ENCODE data around the gene GPC6. TPM values are rescaled to one million over a fixed set of nuclear protein-coding genes. Genes with fewer than 3 reads are reported as not detected.

Gene GPC6
- total RNA-seq, 4 donors from 2014 or later = 6.7 to 67.2 (median 11.1) TPM

DNA sequence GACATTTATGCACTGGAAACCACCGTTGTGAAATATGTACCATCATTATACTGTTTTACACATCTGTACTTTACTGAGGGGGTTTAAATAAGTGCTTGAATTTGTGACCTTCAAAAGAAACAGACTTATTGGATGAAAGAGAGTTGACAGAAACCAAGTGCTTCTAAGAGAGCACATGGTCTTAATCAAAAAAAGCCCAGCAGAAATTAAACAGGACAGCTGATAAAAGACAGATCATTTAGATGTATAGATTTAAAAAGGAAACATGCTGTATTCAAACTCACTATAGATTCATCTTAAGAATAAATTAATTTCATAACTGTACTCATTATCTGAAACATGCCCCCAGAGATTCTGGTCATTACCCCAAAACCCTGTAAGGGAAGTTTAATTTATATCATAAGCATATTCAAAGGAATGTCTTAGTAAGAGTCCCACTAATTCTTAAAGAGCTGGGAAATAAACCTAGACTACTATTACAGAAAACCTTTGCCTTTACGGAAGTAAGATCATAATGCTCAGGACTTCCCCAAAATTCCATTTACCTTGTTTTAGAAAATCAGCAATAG, 831.1 kb downstream of the GPC6 start:
- Histone ChIP-seq H3K36me3 (no peaks in the 10 kb centered on the region), H3K4me3 (no peak overlapping the region), H3K4me1 (no peaks in the 10 kb centered on the region), H3K27me3 (no peaks in the 10 kb centered on the region), H3K27ac (no peak overlapping the region), H3K9me3 (no peaks in the 10 kb centered on the region)
- DNase-seq = no peak
- TF ChIP-seq, protein P1, sequence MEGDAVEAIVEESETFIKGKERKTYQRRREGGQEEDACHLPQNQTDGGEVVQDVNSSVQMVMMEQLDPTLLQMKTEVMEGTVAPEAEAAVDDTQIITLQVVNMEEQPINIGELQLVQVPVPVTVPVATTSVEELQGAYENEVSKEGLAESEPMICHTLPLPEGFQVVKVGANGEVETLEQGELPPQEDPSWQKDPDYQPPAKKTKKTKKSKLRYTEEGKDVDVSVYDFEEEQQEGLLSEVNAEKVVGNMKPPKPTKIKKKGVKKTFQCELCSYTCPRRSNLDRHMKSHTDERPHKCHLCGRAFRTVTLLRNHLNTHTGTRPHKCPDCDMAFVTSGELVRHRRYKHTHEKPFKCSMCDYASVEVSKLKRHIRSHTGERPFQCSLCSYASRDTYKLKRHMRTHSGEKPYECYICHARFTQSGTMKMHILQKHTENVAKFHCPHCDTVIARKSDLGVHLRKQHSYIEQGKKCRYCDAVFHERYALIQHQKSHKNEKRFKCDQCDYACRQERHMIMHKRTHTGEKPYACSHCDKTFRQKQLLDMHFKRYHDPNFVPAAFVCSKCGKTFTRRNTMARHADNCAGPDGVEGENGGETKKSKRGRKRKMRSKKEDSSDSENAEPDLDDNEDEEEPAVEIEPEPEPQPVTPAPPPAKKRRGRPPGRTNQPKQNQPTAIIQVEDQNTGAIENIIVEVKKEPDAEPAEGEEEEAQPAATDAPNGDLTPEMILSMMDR (IDR thresholded peaks at IDR 0.05) = no peak
- no peak for TF ChIP-seq POLR2A (IDR thresholded peaks at IDR 0.05)
- intact Hi-C loops (cut with DNase I; ENCODE audit: low total_unique reads) = no loop called here

DNA sequence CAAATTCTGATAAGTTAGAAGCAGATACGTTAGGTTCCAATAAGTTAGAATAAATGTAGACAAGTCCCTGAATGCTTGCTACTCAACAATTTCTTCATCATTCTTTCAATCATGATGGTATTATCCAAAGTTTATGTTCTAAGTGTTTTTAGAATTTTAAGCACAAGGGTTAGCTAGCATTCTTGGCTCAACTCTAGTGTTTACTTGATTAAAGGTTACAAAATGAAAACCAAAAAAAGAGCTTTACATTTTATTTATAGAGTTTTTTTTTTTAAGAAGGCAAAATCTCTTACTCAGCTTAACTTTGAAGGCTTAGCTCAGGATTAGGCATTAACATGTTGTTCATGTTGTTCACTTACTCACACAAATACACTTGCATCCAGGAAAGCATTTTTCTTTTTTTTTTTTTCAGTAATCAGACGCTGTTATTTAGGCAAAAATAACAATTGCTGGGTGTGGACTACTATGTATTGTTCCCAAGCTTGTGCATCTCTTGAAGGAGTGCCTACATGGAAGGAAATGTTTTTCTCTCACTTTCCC, 832.3 kb downstream of the GPC6 start:
- no peak for DNase-seq
- no peaks in the 10 kb centered on the region for H3K36me3 ChIP-seq
- TF ChIP-seq, protein P1 (IDR thresholded peaks at IDR 0.05) = no peak
- TF ChIP-seq POLR2A (IDR thresholded peaks at IDR 0.05) = no peak
- no peak overlapping the region for H3K4me3 ChIP-seq
- H3K4me1 ChIP-seq = no peaks in the 10 kb centered on the region
- no peaks in the 10 kb centered on the region for H3K27me3 ChIP-seq
- intact Hi-C loops (cut with DNase I; ENCODE audit: low total_unique reads) = no loop called here
- H3K27ac ChIP-seq = no peak overlapping the region
- H3K9me3 ChIP-seq = no peaks in the 10 kb centered on the region

DNA sequence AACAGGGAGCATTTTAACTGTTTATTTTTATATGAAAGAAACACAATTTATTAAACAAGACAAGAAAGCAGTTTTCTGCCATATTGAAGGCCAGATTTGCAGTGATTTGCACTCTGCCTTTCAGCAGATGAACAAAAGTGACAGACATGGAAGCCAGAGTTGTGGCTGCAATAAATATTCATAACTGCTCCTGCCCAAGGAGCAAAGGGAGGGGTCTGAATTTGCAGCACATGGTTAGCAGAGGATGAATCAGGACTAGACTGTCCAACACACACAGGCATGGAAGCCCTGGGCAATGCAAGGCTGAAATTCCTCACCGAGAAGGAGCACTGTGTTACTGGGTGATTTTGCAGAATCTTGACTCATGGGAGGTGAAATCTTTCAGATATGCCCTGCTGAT, 834.7 kb downstream of the GPC6 start:
- Histone ChIP-seq H3K4me3 (no peak overlapping the region), H3K4me1 (no peaks in the 10 kb centered on the region), H3K27me3 (no peaks in the 10 kb centered on the region), H3K36me3 (no peaks in the 10 kb centered on the region), H3K27ac (no peak overlapping the region), H3K9me3 (no peaks in the 10 kb centered on the region)
- intact Hi-C loops (cut with DNase I; ENCODE audit: low total_unique reads) = no loop called here
- DNase-seq = no peak
- TF ChIP-seq, protein P1 (IDR thresholded peaks at IDR 0.05) = no peak
- no peak for TF ChIP-seq POLR2A (IDR thresholded peaks at IDR 0.05)

DNA sequence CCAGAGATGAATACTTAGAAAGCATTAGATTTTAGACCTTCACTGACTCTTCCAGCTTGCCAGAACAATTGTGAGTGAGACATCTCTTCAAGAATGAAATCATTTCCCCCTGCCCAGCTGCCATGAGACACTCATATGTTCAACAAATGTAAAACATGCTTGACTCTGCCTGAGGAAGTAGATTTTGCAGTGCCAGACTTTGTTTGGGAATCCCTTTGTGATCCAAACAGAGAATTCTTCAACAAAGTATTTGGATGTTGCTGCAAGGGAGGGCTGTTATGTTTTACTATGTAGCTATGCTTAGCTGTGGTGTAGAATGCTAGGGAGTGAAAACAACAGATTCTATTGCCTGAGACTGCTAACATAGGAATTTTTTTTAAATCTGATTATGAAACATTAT, 836.5 kb downstream of the GPC6 start:
- no peak overlapping the region for H3K4me3 ChIP-seq
- DNase-seq = no peak
- H3K27ac ChIP-seq = no peak overlapping the region
- TF ChIP-seq, protein P1 (IDR thresholded peaks at IDR 0.05) = no peak
- TF ChIP-seq POLR2A (IDR thresholded peaks at IDR 0.05) = no peak
- intact Hi-C loops (cut with DNase I; ENCODE audit: low total_unique reads) = no loop called here
- H3K4me1 ChIP-seq = no peaks in the 10 kb centered on the region
- H3K27me3 ChIP-seq = no peaks in the 10 kb centered on the region
- no peaks in the 10 kb centered on the region for H3K36me3 ChIP-seq
- no peaks in the 10 kb centered on the region for H3K9me3 ChIP-seq

DNA sequence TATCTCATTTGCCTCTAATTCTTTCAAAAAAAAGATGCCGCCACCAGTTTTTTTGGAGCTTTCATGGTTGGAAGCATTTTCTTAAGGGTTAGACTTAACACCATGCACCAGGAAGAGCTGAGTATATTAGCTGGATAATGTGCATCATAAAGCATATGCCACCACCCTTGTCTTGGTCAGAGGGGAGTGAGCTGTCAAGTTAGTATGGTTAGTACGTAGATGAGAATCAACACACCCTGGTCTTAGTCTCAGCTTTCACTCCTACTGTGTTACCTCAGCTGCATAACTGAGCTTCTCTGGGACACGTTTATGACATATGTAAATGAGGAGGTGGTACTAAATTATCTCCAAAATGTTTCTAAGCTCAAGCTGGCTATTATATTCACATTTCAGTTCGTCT, 837.2 kb downstream of the GPC6 start:
- H3K9me3 ChIP-seq = no peaks in the 10 kb centered on the region
- no peak for TF ChIP-seq POLR2A (IDR thresholded peaks at IDR 0.05)
- TF ChIP-seq, protein P1 (IDR thresholded peaks at IDR 0.05) = no peak
- no peaks in the 10 kb centered on the region for H3K27me3 ChIP-seq
- H3K36me3 ChIP-seq = no peaks in the 10 kb centered on the region
- intact Hi-C loops (cut with DNase I; ENCODE audit: low total_unique reads) = no loop called here
- no peak overlapping the region for H3K4me3 ChIP-seq
- no peaks in the 10 kb centered on the region for H3K4me1 ChIP-seq
- no peak for DNase-seq
- no peak overlapping the region for H3K27ac ChIP-seq

All from uterus (tissue), 4 donors.